ENCODE measurements around the gene NCAM2. TPM values are rescaled to one million over a fixed set of nuclear protein-coding genes. Genes with fewer than 3 reads are reported as not detected.

The NCAM2 gene
- total and polyA plus RNA-seq, 2 of the 4 experiments (the other 2 are of a cell fraction) = 2.7 to 5.0 TPM

DNA sequence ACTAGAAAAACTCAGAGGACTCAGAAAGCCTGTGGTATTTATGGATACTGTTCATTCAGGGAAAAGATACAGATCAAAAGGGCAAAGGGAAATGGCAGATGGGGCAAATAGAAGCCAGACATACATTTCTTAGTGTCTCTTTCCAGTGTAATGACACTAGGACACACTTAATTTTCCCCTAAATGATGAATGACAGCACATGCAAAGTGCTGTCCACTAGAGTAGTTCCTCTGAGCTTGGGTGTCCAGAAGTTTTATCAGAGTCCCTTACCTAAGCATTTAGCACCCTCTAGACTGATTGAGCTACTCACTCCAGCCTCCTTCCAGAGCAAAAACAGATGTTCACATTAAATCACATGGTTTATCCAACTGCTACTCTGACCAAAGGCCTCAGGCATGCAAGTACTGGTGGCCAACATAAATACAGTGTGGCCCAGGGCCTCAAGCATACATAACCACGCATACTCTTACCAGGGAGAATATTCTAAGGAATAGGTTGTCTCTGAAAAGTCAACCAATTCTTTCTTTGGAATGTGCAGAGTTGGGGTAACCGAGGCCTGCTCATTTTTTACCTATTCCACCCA, 166.9 kb downstream of the NCAM2 start:
- peaks cover 4% of the 10 kb centered on the region for H3K4me1 ChIP-seq (ENCODE audit: control insufficient read depth, insufficient read depth, low read length)
- H2AK5ac ChIP-seq (ENCODE audit: low read depth, low read length) = no peak overlapping the region; the same call in 1 of the 2 replicates
- peak overlapping the region; percentile 33; the same call in 1 of the 3 replicates for H2BK15ac ChIP-seq (ENCODE audit: low read depth, low read length)
- no peak overlapping the region for H2AK9ac ChIP-seq (replicated peaks; ENCODE audit: low read depth, low read length, poor library complexity)
- peak overlapping the region; percentile 98 for H2BK5ac ChIP-seq (ENCODE audit: low read depth, low read length, poor library complexity, severe bottlenecking)
- ATAC-seq (ENCODE audit: low read depth) (peak; percentile 99), DNase-seq (peak; percentile 97)
- H3K36me3 ChIP-seq (ENCODE audit: control insufficient read depth, insufficient read depth, low read length) = no peaks in the 10 kb centered on the region
- H4K8ac ChIP-seq (ENCODE audit: low read depth in 2 of 2, low read length in 2 of 2) = peak overlapping the region; percentile 1 to 87; a peak in 3 of 4 replicates
- TF ChIP-seq, protein P1, sequence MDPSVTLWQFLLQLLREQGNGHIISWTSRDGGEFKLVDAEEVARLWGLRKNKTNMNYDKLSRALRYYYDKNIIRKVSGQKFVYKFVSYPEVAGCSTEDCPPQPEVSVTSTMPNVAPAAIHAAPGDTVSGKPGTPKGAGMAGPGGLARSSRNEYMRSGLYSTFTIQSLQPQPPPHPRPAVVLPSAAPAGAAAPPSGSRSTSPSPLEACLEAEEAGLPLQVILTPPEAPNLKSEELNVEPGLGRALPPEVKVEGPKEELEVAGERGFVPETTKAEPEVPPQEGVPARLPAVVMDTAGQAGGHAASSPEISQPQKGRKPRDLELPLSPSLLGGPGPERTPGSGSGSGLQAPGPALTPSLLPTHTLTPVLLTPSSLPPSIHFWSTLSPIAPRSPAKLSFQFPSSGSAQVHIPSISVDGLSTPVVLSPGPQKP (IDR thresholded peaks at IDR 0.05; ENCODE audit: borderline replicate concordance, low read depth, low read length) = no peak
- TF ChIP-seq POLR2A (IDR thresholded peaks at IDR 0.05; ENCODE audit: low read depth, low read length) = no peak
- TF ChIP-seq RCOR1 (IDR thresholded peaks at IDR 0.05; ENCODE audit: insufficient replicate concordance, low read length) = peak; percentile 78
- 0 out of 2 replicates have a peak, but pooled peaks have one; percentile 22 for TF ChIP-seq BHLHE40 (IDR thresholded peaks at IDR 0.05; ENCODE audit: low read depth, low read length)
- peak; percentile 49; the same call in 1 of the 2 replicates for TF ChIP-seq FOS (IDR thresholded peaks at IDR 0.05; ENCODE audit: low read depth, low read length)
- no peak for TF ChIP-seq RAD21 (IDR thresholded peaks at IDR 0.05; ENCODE audit: low read length)
- TF ChIP-seq, protein P2, sequence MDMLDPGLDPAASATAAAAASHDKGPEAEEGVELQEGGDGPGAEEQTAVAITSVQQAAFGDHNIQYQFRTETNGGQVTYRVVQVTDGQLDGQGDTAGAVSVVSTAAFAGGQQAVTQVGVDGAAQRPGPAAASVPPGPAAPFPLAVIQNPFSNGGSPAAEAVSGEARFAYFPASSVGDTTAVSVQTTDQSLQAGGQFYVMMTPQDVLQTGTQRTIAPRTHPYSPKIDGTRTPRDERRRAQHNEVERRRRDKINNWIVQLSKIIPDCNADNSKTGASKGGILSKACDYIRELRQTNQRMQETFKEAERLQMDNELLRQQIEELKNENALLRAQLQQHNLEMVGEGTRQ (IDR thresholded peaks at IDR 0.05; ENCODE audit: low read depth, low read length) = peak; percentile 51
- TF ChIP-seq MAFK (IDR thresholded peaks at IDR 0.05; ENCODE audit: low read depth, low read length) = peak; percentile 29; the same call in 1 of the 2 replicates
- CTCF ChIA-PET = interaction anchor here (0.6 kb wide), 1 partner anchor 14 kb away, joined by 3 read pairs; no protein-coding TSS in a partner anchor
- no peak overlapping the region for H2AFZ ChIP-seq (replicated peaks; ENCODE audit: low read length, poor library complexity)
- no CpG with 5 or more reads among the region's 2 CpGs for WGBS, 2 experiments (ENCODE audit: extremely low coverage in 2 of 2, insufficient read length in 1 of 2)
- peak overlapping the region; percentile 92 for H3K18ac ChIP-seq (ENCODE audit: low read depth, low read length)
- H3K9me1 ChIP-seq (ENCODE audit: insufficient read depth, low read length) = no peaks in the 10 kb centered on the region
- dilution Hi-C loops (cut with HindIII; ENCODE audit: low sequenced_read_pairs, unreplicated experiment) = no loop called here
- peak overlapping the region; percentile 64 for H2BK120ac ChIP-seq (ENCODE audit: low read depth, low read length)
- peak overlapping the region; percentile 58 for H2BK20ac ChIP-seq (ENCODE audit: low read depth, low read length)
- no peaks in the 10 kb centered on the region for H3K27me3 ChIP-seq (ENCODE audit: control insufficient read depth, insufficient read depth, low read length)
- in situ Hi-C loops (cut with MboI; ENCODE audit: low sequenced_read_pairs) = loop anchor here (25.0 kb wide), 1 partner anchor 197 kb away; no protein-coding TSS in a partner anchor
- H4K5ac ChIP-seq (ENCODE audit: low read depth, low read length) = peak overlapping the region; percentile 49; the same call in 1 of the 2 replicates
- POLR2A ChIA-PET (ENCODE audit: unreplicated experiment) = no interaction called here
- peak overlapping the region; percentile 16; the same call in 1 of the 2 replicates for H3K4ac ChIP-seq (ENCODE audit: low read depth, low read length)
- H3K14ac ChIP-seq (replicated peaks; ENCODE audit: low read depth, low read length) = peak overlapping the region; percentile 3; the same call in 1 of the 2 replicates
- no peaks in the 10 kb centered on the region for H3K9me3 ChIP-seq (ENCODE audit: control insufficient read depth, insufficient read depth, low read length)
- H3K27ac ChIP-seq (ENCODE audit: insufficient read depth, low read length) = peak overlapping the region; percentile 79; the same call in 1 of the 2 replicates
- no peak overlapping the region for H3K4me3 ChIP-seq (ENCODE audit: insufficient read depth, low read depth, low read length)
- H3K79me1 ChIP-seq (ENCODE audit: low read depth in 1 of 2, low read length in 2 of 2) = no peaks in the 10 kb centered on the region
- no TSS peak for BruUV-seq (replicated peaks)
- intact Hi-C loops (cut with micrococcal nuclease) = loop anchor here (2.0 kb wide), 2 partner anchors 36 to 68 kb away; no protein-coding TSS in a partner anchor
- no peaks in the 10 kb centered on the region for H4K20me1 ChIP-seq (ENCODE audit: insufficient read depth, low read length)
- H3K4me2 ChIP-seq (ENCODE audit: low read depth, low read length) = peak overlapping the region; percentile 58; the same call in 1 of the 2 replicates
- peak overlapping the region; percentile 35; the same call in 1 of the 2 replicates for H4K91ac ChIP-seq (ENCODE audit: insufficient read depth, low read depth, low read length)
- H3K23ac ChIP-seq (ENCODE audit: low read depth, low read length) = peak overlapping the region; percentile 55
- H3K56ac ChIP-seq (ENCODE audit: extremely low read depth, insufficient read depth, low read length) = peak overlapping the region; percentile 47
- no peak overlapping the region for H3K9ac ChIP-seq (ENCODE audit: low read depth, low read length)
